HEK293 (cell line): ENCODE measurements around the gene CFAP99.

Source experiments
- PRDM6 ChIP-seq: fragments of 450-650 bp; formaldehyde crosslinking; IDR thresholded peaks from 2 replicates; pipeline ENCODE4 v1.5.1; 2017; ENCODE audit warnings: missing biosample characterization, missing genetic modification characterization
- YY2 ChIP-seq: fragments of 450-650 bp; formaldehyde crosslinking; IDR thresholded peaks from 2 replicates; pipeline ENCODE4 v1.5.1; 2016; ENCODE audit warnings: missing biosample characterization, missing genetic modification characterization
- ZNF10 ChIP-seq: fragments of 450-650 bp; formaldehyde crosslinking; IDR thresholded peaks from 2 replicates; pipeline ENCODE4 v1.5.1; 2017; ENCODE audit warnings: missing biosample characterization, missing genetic modification characterization
- ZNF311 ChIP-seq: fragments of 450-650 bp; formaldehyde crosslinking; IDR thresholded peaks from 2 replicates; pipeline ENCODE4 v1.5.1; 2017; ENCODE audit warnings: missing biosample characterization, missing genetic modification characterization, borderline replicate concordance
- ZNF747 ChIP-seq: fragments of 450-650 bp; formaldehyde crosslinking; IDR thresholded peaks from 2 replicates; pipeline ENCODE4 v1.5.1; 2016; ENCODE audit warnings: missing biosample characterization, missing genetic modification characterization
- ZNF776 ChIP-seq: fragments of 450-650 bp; formaldehyde crosslinking; IDR thresholded peaks from 2 replicates; pipeline ENCODE4 v1.5.0; 2017; ENCODE audit warnings: missing biosample characterization, missing genetic modification characterization, borderline replicate concordance
- TF ChIP-seq, protein P1 (sequence below): fragments of 450-650 bp; formaldehyde crosslinking; IDR thresholded peaks from 2 replicates; pipeline ENCODE4 v1.5.1; 2016; ENCODE audit warnings: missing biosample characterization, missing genetic modification characterization

DNA sequence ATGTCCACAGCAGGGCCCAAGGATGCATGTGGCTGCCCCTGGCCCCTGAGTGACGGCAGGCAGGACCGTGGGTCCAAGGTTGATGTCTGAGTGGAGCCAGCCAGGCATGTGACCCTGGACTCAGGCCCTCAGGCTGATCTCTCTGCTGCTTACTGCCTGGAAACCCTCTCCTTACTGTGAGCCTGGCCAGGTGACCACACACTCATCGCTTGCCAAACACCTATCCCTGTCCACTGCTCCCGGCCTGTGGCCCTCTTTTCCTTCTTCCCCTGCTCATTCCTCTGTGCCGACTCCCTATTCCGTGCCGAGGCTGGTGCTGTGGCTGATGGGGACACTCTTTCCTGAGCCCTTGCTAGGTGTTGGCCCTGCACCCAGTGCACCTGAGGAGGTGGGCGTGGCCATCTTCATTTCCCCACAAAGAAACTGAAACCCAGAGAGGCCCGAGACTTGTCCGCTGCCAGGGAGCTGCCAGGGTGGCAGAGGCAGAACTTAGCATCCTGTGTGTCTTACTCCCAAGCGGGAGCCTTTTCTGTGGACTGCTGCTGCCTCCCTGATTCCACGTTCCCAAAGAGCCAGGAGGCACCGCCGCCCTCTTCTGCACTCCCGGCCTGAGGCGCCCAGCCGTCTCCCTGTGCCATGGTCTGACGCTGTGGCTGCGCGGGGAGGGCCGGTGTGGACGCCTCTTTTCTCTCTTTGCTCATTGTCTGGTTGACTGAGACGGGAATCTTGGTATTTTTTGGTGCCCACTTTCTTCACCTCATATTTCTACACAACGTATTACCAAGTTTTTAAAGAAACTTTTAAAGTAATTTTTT, 38.9 kb downstream of the CFAP99 start:
- TF ChIP-seq, protein P1, sequence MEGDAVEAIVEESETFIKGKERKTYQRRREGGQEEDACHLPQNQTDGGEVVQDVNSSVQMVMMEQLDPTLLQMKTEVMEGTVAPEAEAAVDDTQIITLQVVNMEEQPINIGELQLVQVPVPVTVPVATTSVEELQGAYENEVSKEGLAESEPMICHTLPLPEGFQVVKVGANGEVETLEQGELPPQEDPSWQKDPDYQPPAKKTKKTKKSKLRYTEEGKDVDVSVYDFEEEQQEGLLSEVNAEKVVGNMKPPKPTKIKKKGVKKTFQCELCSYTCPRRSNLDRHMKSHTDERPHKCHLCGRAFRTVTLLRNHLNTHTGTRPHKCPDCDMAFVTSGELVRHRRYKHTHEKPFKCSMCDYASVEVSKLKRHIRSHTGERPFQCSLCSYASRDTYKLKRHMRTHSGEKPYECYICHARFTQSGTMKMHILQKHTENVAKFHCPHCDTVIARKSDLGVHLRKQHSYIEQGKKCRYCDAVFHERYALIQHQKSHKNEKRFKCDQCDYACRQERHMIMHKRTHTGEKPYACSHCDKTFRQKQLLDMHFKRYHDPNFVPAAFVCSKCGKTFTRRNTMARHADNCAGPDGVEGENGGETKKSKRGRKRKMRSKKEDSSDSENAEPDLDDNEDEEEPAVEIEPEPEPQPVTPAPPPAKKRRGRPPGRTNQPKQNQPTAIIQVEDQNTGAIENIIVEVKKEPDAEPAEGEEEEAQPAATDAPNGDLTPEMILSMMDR: no peak
- TF ChIP-seq ZNF311 (tag by site-specific recombination) (no peak), ZNF776 (tag by site-specific recombination) (no peak), ZNF747 (no peak), ZNF10 (tag by site-specific recombination) (no peak), YY2 (tag by site-specific recombination) (no peak), PRDM6 (no peak)
